ENCODE measurements around the gene HOXD12.

HOXD12 gene

DNA sequence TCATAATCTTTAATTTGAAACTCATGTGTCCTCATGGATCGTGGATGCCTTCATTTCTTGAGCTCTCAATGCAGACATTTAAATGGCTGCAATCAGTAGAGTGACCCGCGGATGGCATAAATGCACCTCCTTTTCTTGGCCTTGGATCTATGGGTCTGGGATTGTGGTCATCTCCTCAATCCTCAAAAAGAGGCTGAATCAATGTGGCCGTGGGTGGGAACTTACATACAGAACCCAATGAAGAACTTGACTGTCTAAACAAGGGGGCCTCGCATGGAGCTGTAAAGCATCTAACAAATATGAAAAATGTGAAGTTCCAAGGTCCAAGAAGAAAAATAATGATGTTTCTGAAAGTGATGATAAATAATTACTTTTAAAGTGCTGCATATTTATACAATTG lies 4.2 kb upstream of the HOXD12 start:
- Histone ChIP-seq H3K4me3 (ENCODE audit: low read depth, low read length) (no peak overlapping the region), H3K27me3 (peaks cover 96% of the 10 kb centered on the region), H3K4me1 (peaks cover 3% of the 10 kb centered on the region; the same call in 1 of the 2 replicates), H3K36me3 (no peaks in the 10 kb centered on the region), H3K9me3 (no peaks in the 10 kb centered on the region)
- no peak for DNase-seq
- TF ChIP-seq, protein P1, sequence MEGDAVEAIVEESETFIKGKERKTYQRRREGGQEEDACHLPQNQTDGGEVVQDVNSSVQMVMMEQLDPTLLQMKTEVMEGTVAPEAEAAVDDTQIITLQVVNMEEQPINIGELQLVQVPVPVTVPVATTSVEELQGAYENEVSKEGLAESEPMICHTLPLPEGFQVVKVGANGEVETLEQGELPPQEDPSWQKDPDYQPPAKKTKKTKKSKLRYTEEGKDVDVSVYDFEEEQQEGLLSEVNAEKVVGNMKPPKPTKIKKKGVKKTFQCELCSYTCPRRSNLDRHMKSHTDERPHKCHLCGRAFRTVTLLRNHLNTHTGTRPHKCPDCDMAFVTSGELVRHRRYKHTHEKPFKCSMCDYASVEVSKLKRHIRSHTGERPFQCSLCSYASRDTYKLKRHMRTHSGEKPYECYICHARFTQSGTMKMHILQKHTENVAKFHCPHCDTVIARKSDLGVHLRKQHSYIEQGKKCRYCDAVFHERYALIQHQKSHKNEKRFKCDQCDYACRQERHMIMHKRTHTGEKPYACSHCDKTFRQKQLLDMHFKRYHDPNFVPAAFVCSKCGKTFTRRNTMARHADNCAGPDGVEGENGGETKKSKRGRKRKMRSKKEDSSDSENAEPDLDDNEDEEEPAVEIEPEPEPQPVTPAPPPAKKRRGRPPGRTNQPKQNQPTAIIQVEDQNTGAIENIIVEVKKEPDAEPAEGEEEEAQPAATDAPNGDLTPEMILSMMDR (IDR thresholded peaks at IDR 0.05; ENCODE audit: low read depth, low read length), result no peak

DNA sequence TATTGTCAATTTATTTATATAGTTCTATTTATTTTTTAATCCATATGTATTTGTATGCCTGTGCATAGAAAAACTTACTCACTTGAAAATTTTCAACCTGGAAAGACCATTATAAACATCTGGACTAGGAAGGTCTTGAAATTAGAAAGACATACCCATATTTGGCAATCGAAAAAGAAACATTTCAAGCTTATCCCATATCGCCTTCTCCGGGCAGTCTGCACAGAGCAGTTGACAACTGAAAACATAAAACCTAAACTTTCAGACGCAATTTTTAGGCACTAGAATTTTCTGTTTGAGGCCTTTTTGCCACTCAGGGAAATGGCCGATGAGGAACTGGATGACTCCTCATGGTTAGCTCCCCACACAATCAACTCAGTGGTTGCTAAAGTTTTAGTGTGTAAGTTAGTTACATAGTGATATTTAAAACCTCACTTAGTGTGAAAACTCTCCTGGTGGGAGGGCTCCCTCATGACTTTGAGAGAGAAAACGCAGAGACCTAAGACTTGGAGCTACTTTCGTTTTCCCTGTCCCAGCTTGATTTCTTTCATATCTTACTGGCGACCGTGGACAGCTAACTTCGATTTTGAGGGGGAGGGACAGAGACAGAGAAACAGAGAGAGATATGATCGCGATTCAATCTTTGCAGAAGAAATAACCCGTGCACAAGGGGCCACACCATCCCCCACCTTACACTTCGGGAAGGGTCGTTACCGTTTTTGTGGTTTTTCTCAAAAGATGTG lies 3.2 kb upstream of the HOXD12 start:
- Histone ChIP-seq H3K9me3 (no peaks in the 10 kb centered on the region), H3K4me1 (peaks cover 3% of the 10 kb centered on the region; the same call in 1 of the 2 replicates), H3K4me3 (ENCODE audit: low read depth, low read length) (peak overlapping the region; percentile 52), H3K27me3 (peaks cover 96% of the 10 kb centered on the region), H3K36me3 (no peaks in the 10 kb centered on the region)
- TF ChIP-seq, protein P1 (IDR thresholded peaks at IDR 0.05; ENCODE audit: low read depth, low read length), result no peak
- no peak for DNase-seq

GRCh38 chr2:176096986-176097819 lies 2.4 kb upstream of the HOXD12 start:
- peak; percentile 73 for DNase-seq
- H3K27me3 ChIP-seq, result peaks cover 97% of the 10 kb centered on the region

DNA sequence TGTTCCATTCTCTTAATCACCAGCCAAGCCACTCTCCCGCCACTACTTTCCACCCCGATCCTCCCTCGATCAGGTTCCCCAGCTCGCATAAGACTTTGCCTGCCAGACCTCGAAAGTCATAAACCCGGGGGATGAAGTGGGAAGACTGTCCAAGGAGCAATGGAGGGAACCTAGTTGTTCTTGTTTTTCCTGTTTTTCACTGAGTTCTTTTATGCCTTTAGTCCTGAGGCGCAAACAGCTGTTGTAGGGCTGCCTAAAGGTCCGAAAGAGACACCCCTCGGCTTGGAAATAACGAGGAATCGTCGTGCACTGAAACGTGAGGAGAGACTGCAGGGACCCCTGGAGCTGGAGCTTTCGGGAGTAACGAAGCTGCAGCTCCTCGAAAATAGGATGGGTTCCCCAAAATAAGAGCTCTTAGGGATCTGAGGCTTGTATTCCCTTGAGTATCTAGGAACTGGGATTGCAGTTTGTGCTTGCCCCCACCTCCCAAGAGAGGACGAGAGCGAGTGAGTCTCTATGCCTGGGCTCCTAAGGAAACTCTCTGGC lies 1.7 kb upstream of the HOXD12 start:
- TF ChIP-seq, protein P1 (IDR thresholded peaks at IDR 0.05; ENCODE audit: low read depth, low read length), result no peak
- no peaks in the 10 kb centered on the region for H3K9me3 ChIP-seq
- no peak for DNase-seq
- no peaks in the 10 kb centered on the region for H3K36me3 ChIP-seq
- H3K4me3 ChIP-seq (ENCODE audit: low read depth, low read length), result peak overlapping the region; percentile 52
- peaks cover 3% of the 10 kb centered on the region; the same call in 1 of the 2 replicates for H3K4me1 ChIP-seq
- peaks cover 98% of the 10 kb centered on the region for H3K27me3 ChIP-seq

More at GRCh38 chr2:176096986-176097819, 2.4 kb upstream of the HOXD12 start:
- H3K36me3 ChIP-seq, result no peaks in the 10 kb centered on the region
- H3K4me3 ChIP-seq (ENCODE audit: low read depth, low read length), result peak overlapping the region; percentile 52
- H3K4me1 ChIP-seq, result peaks cover 3% of the 10 kb centered on the region; the same call in 1 of the 2 replicates
- TF ChIP-seq, protein P1 (IDR thresholded peaks at IDR 0.05; ENCODE audit: low read depth, low read length), result peak; percentile 73
- H3K9me3 ChIP-seq, result no peaks in the 10 kb centered on the region

- TF ChIP-seq, protein P1 (IDR thresholded peaks at IDR 0.05; ENCODE audit: low read depth, low read length), result no peak
- Histone ChIP-seq H3K27me3 (peaks cover 97% of the 10 kb centered on the region), H3K9me3 (no peaks in the 10 kb centered on the region), H3K36me3 (no peaks in the 10 kb centered on the region), H3K4me3 (ENCODE audit: low read depth, low read length) (peak overlapping the region; percentile 52), H3K4me1 (peaks cover 3% of the 10 kb centered on the region; the same call in 1 of the 2 replicates)
- no peak for DNase-seq
Observed at GRCh38 chr2:176098366-176099158, 1.0 kb upstream of the HOXD12 start.

All from BE2C (cell line).